ENCODE results near the gene PTPRE.

DNA sequence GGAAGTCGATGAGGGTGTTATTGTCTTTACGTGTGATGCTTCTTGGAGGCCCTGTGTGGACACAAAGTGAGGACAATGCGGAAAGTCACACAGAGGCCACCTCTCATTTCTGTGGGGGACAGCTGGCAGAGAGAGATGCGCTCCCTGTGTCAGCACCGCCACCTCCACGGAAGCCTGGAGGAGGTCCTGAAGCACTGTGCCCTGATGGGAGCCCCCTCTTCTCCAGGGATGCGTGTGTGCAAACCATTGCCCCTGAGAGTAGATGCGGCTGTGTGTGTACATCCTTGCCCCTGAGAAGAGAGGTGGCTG lies 2.0 kb downstream of the PTPRE start:
- no peak for TF ChIP-seq CTCF (IDR thresholded peaks at IDR 0.05)
- TF ChIP-seq POLR2A (IDR thresholded peaks at IDR 0.05) = no peak

All from body of pancreas (tissue), 4 donors.